ENCODE results near the gene RAPGEF4. TPM values are rescaled to one million over a fixed set of nuclear protein-coding genes. Genes with fewer than 3 reads are reported as not detected.

Gene RAPGEF4
- total and polyA plus RNA-seq, 4 donors: 6.4 to 33.5 (median 8.6) TPM

DNA sequence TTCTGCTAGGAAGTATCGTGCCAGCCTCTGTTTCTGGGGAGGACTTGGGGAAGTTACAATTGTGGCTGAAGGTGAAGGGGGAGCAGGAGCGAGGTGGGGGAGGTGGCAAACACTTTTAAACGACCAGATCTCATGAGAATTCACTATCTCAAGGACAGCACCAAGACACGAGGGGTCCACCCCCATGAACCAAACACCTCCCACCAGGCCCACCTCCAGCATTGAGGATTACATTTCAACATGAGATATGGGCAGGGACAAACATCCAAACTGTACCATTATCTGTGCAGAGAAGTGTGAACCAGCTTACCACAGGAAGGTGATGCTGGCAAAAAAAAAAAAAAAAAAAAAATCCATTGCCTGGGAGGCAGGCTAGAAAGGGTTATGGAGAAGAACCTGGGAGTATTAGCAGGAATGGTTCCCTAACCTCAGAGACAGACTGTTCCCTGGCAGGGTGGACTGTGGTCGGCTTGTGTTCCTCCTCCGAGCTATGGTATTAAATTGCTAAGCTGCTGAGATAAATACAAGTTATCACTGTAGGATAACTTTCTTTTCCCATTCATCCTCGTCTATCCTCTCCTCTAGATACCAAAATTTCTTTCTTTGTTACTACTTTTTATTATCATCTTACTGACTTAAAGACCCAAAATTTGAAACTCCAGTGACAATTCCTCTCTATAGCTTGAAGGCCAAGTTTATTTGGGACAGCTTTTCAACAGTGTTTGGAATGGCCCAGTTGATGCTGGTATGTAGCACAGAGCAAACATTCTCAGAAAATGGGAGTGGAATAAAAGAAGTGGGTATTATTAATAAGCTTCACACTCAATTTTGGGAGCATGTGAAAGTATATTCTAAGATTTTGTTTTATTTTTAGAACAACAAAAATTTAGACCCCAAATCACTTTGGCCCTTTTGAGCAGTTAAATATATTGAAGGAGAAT is 266.3 kb downstream of the RAPGEF4 start:
- Histone ChIP-seq H3K9ac (ENCODE audit: insufficient read depth in 1 of 2, low read length in 2 of 2) (no peak overlapping the region), H3K36me3 (ENCODE audit: control insufficient read depth in 4 of 4, insufficient read depth in 4 of 4, low read length in 4 of 4) (peaks cover 0 to 4% (median 0%) of the 10 kb centered on the region in 4 donors), H3K4me1 (ENCODE audit: control insufficient read depth in 5 of 5, insufficient read depth in 5 of 5, low read length in 5 of 5) (peaks cover 0 to 12% (median 0%) of the 10 kb centered on the region in 5 donors), H3K27ac (ENCODE audit: low read depth in 1 of 2, low read length in 1 of 2) (no peak overlapping the region), H3K4me3 (no peak overlapping the region), H3K27me3 (ENCODE audit: control insufficient read depth in 3 of 3, insufficient read depth in 3 of 3, low read length in 2 of 3) (no peaks in the 10 kb centered on the region), H3K9me3 (ENCODE audit: control insufficient read depth in 4 of 4, insufficient read depth in 3 of 4, low read length in 3 of 4) (no peaks in the 10 kb centered on the region)
- no peak for ATAC-seq (ENCODE audit: insufficient read depth, low FRiP score)
- 81 to 82% methylated on average over 7 of the region's 7 CpGs for WGBS, 2 donors
- TF ChIP-seq, protein P1, sequence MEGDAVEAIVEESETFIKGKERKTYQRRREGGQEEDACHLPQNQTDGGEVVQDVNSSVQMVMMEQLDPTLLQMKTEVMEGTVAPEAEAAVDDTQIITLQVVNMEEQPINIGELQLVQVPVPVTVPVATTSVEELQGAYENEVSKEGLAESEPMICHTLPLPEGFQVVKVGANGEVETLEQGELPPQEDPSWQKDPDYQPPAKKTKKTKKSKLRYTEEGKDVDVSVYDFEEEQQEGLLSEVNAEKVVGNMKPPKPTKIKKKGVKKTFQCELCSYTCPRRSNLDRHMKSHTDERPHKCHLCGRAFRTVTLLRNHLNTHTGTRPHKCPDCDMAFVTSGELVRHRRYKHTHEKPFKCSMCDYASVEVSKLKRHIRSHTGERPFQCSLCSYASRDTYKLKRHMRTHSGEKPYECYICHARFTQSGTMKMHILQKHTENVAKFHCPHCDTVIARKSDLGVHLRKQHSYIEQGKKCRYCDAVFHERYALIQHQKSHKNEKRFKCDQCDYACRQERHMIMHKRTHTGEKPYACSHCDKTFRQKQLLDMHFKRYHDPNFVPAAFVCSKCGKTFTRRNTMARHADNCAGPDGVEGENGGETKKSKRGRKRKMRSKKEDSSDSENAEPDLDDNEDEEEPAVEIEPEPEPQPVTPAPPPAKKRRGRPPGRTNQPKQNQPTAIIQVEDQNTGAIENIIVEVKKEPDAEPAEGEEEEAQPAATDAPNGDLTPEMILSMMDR (IDR thresholded peaks at IDR 0.05; ENCODE audit: control extremely low read depth, extremely low read depth): no peak
- no peak for DNase-seq

DNA sequence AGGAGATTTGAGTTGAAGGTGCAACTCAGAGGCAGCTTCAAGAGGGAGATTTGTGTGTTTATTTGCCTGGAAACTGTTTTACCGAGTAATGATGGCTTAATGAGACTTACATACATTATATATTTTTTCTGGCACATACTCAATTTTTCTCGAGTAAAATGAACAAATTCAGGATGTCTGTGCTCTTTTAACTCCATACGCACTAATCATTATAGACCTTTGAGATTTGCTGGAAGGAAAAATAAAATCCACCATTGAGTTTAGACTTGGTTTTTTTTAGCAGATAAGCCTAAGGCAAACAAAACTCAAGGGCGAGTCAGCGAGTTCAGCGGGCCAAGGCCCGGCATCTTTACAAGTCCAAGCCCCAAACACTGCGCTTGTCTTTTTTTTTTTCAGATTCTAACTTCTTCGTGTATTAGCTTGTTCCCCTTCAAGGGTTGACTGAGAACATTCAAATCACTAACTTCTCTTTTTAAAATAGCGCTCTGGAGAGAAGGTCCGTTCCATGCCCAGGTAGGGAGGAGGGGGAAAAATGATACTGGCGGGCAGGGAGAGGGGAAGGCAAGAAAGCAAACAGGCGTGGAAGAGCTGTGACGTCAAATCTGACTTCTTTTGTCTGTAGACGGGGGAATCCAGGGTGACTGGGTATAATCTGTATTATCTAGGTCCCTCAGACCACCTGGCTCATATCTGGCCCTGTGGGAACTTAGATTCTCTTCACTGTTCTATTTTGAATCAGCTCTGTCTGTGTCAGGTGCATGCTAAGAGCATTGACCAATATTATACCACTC is 267.3 kb downstream of the RAPGEF4 start:
- H3K27ac ChIP-seq (ENCODE audit: low read depth in 1 of 2, low read length in 1 of 2): no peak overlapping the region
- 62 to 70% methylated on average over 15 of the region's 15 CpGs for WGBS, 2 donors
- DNase-seq: peak in 1 of 3 donors; percentile 49

DNA sequence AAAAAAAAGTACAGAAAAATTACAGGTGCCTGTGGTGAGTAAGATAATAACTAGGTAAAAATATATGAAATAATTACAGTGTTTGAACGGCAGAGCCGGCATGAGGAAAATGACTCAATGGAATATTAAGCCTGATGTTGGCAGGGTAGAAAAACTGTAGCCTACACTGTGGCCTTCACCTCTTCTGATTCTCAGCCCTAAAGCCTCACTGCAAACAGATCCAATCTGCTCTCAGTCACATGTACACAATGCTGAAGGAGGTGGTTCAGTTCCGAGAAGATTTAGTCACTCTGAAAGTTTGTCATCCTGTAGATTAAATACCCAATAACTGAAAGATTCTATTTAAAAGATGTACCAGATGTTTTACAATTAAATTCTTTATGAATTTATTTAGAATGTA is 273.1 kb downstream of the RAPGEF4 start:
- ATAC-seq (ENCODE audit: insufficient read depth, low FRiP score): no peak
- H3K4me3 ChIP-seq: no peak overlapping the region
- no peaks in the 10 kb centered on the region for H3K36me3 ChIP-seq (ENCODE audit: control insufficient read depth in 4 of 4, insufficient read depth in 4 of 4, low read length in 4 of 4)
- TF ChIP-seq, protein P1 (IDR thresholded peaks at IDR 0.05; ENCODE audit: control extremely low read depth, extremely low read depth): no peak
- no peaks in the 10 kb centered on the region for H3K9me3 ChIP-seq (ENCODE audit: control insufficient read depth in 4 of 4, insufficient read depth in 3 of 4, low read length in 3 of 4)
- no peak overlapping the region for H3K27ac ChIP-seq (ENCODE audit: low read depth in 1 of 2, low read length in 1 of 2)
- DNase-seq: no peak
- no peaks in the 10 kb centered on the region for H3K4me1 ChIP-seq (ENCODE audit: control insufficient read depth in 5 of 5, insufficient read depth in 5 of 5, low read length in 5 of 5)
- H3K9ac ChIP-seq (ENCODE audit: insufficient read depth in 1 of 2, low read length in 2 of 2): no peak overlapping the region
- H3K27me3 ChIP-seq (ENCODE audit: control insufficient read depth in 3 of 3, insufficient read depth in 3 of 3, low read length in 2 of 3): no peaks in the 10 kb centered on the region
- 96% methylated on average over 3 of the region's 3 CpGs for WGBS, 2 donors

More for the DNA sequence above, 267.3 kb downstream of the RAPGEF4 start:
- peaks cover 0 to 1% (median 0%) of the 10 kb centered on the region in 4 donors for H3K36me3 ChIP-seq (ENCODE audit: control insufficient read depth in 4 of 4, insufficient read depth in 4 of 4, low read length in 4 of 4)
- H3K9ac ChIP-seq (ENCODE audit: insufficient read depth in 1 of 2, low read length in 2 of 2): no peak overlapping the region
- peaks cover 0 to 12% (median 0%) of the 10 kb centered on the region in 5 donors for H3K4me1 ChIP-seq (ENCODE audit: control insufficient read depth in 5 of 5, insufficient read depth in 5 of 5, low read length in 5 of 5)
- TF ChIP-seq, protein P1 (IDR thresholded peaks at IDR 0.05; ENCODE audit: control extremely low read depth, extremely low read depth): no peak
- no peaks in the 10 kb centered on the region for H3K9me3 ChIP-seq (ENCODE audit: control insufficient read depth in 4 of 4, insufficient read depth in 3 of 4, low read length in 3 of 4)
- H3K4me3 ChIP-seq: no peak overlapping the region
- ATAC-seq (ENCODE audit: insufficient read depth, low FRiP score): no peak
- H3K27me3 ChIP-seq (ENCODE audit: control insufficient read depth in 3 of 3, insufficient read depth in 3 of 3, low read length in 2 of 3): no peaks in the 10 kb centered on the region
